ENCODE measurements around the gene PRDX2. TPM values are rescaled to one million over a fixed set of nuclear protein-coding genes. Genes with fewer than 3 reads are reported as not detected.

Gene PRDX2
- total and polyA plus RNA-seq, 2 donors (not counting 3 experiments of a cell fraction or from before 2014, with no cell fraction given) = 247 to 492 TPM

- no peak for TF ChIP-seq CTCF (IDR thresholded peaks at IDR 0.05; ENCODE audit: extremely low read depth in 1 of 2, insufficient read depth in 1 of 2, low read depth in 1 of 2, low read length in 2 of 2)
- TF ChIP-seq GATA2 (IDR thresholded peaks at IDR 0.05; ENCODE audit: insufficient read depth, insufficient read length, low read depth, low read length) = no peak
- no peak for TF ChIP-seq JUN (IDR thresholded peaks at IDR 0.05; ENCODE audit: borderline replicate concordance, insufficient read depth, insufficient read length, low read depth)
- TF ChIP-seq FOS (IDR thresholded peaks at IDR 0.05; ENCODE audit: borderline replicate concordance, insufficient read depth, low read length) = no peak
- no peak for TF ChIP-seq POLR2AphosphoS5 (IDR thresholded peaks at IDR 0.05; ENCODE audit: insufficient read depth, low read depth, low read length)
- no peak for TF ChIP-seq POLR2A (IDR thresholded peaks at IDR 0.05; ENCODE audit: low read depth, low read length)
- no peak for TF ChIP-seq MAX (IDR thresholded peaks at IDR 0.05; ENCODE audit: insufficient read depth, insufficient read length)
- TF ChIP-seq MYC (IDR thresholded peaks at IDR 0.05; ENCODE audit: low read depth, low read length) = no peak
- TF ChIP-seq EZH2 (IDR thresholded peaks at IDR 0.05; ENCODE audit: borderline replicate concordance, low read depth, low read length, severe bottlenecking) = no peak
- Histone ChIP-seq H2AFZ (ENCODE audit: low read depth, low read length) (no peak overlapping the region), H3K27ac (ENCODE audit: insufficient read depth, low read depth, low read length) (no peak overlapping the region), H3K9me3 (replicated peaks; ENCODE audit: control insufficient read depth, insufficient read depth, low read length) (no peaks in the 10 kb centered on the region), H4K20me1 (replicated peaks; ENCODE audit: control insufficient read depth, extremely low read depth, insufficient read depth, low read length) (no peaks in the 10 kb centered on the region), H3K9ac (replicated peaks; ENCODE audit: extremely low read depth, insufficient read depth, low read length) (no peak overlapping the region), H3K36me3 (ENCODE audit: control insufficient read depth in 2 of 2, extremely low read depth in 1 of 2, insufficient read depth in 2 of 2, low read length in 2 of 2) (no peaks in the 10 kb centered on the region), H3K4me3 (replicated peaks in 1 of 3; ENCODE audit: insufficient read depth in 1 of 3, low read depth in 1 of 3, low read length in 3 of 3) (no peak overlapping the region), H3K4me1 (ENCODE audit: control insufficient read depth, extremely low read depth, insufficient read depth, low read length) (peaks cover 6% of the 10 kb centered on the region), H3K27me3 (ENCODE audit: control insufficient read depth in 2 of 2, insufficient read depth in 2 of 2, low read length in 2 of 2) (no peaks in the 10 kb centered on the region), H3K79me2 (ENCODE audit: control insufficient read depth, insufficient read depth, low read length) (no peaks in the 10 kb centered on the region), H3K9me1 (replicated peaks; ENCODE audit: control insufficient read depth, extremely low read depth, insufficient read depth, low read length) (no peaks in the 10 kb centered on the region), H3K4me2 (ENCODE audit: insufficient read depth, low read length) (no peak overlapping the region)
- no TSS peak for BruUV-seq (replicated peaks)
- no peak for DNase-seq (ENCODE audit: low read depth, low spot score)
- dilution Hi-C loops (cut with MboI; ENCODE audit: extremely low pct_ligation_motif_present, low sequenced_read_pairs) (no loop called here), intact Hi-C loops (cut with micrococcal nuclease) (no loop called here)
- ChIA-PET POLR2A (interaction anchor here (1.0 kb wide), 1 partner anchor 21 kb away, joined by 3 read pairs; no protein-coding TSS in a partner anchor), CTCF (interaction anchor here (1.8 to 10.3 kb wide), 4 partner anchors 11 to 75 kb away, joined by 8 to 387 read pairs (median 86); partner anchors contain the start of genes JUNB, PRDX2 and THSD8)
- FAIRE-seq = no peak
Measured at GRCh38 chr19:12772323-12772722, 29.3 kb downstream of the PRDX2 start.

Data from endothelial cell of umbilical vein (primary cell).